GM19463 (cell line): ENCODE measurements around the gene JMJD4.

Experiments used
- ATAC-seq: cut with Tn5 transposase; IDR thresholded peaks from one replicate; pipeline ENCODE4 v1.9.1; 2021; ENCODE audit warnings: mild to moderate bottlenecking, moderate library complexity; ENCODE audit not compliant: unreplicated experiment

Gene JMJD4

DNA sequence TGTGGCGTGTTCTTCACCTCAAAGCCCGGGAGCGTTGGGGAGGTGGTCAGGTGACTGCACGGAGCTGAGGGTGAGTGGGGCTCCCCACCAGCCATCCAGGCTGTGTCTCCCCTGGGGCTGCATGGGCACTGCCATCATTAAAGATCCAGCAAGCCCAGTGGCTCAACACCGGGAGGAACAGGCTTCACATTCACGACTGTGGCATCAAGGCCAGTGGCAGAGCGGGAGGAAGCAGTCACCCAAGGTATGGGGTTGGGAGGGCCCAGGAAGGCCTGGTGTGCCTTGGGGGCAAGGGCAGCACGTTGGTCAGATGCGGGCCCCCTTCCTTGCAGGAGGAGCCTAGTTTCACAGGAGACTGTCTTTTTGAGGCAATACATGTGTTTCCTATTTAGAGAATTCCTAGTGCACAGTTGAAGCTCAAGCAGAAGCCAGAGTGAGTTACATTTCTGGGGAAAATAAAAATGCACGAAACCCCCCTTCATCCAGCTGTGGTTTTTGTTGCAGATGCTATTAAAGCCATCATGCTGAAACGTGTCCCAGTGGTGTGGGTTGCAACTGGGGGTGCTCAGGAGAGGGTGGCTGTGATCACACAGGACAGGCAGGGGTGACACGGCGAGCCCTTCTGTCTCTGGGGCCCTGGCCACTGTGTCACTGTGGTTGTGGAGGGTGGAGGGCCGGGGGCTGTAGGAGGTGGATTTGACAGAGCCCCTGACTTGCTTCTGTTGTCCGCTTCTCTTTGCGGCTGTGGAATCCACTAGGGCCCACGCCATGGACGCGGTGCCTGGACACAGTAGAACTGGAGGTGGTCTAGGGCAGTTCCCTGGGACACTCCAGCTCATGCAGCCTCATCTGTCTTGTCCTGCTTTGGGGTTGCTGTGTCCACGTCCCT, 34.2 kb upstream of the JMJD4 start:
- no peak for ATAC-seq

DNA sequence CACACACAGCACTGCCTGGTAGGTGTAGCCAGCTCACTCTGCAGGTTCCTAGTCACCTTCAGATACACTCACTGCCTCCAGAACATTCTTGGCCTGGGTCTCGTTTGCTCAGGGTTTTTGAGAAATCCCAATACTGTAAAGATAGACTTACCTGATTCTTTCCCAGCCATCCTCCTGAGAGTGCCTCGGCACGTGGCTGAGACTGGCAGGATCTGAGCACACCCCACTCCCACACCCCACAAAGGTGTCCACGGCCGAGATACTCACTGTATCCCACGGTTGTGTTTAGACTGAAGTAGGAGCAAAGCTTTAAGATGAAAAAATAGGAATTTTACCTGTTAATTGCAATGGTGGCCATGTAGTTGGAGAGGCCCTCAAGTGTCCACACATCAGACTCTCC, 33.5 kb upstream of the JMJD4 start:
- no peak for ATAC-seq

GRCh38 chr1:227768125-227768439, 33.0 kb upstream of the JMJD4 start:
- no peak for ATAC-seq

GRCh38 chr1:227767401-227768124, 32.5 kb upstream of the JMJD4 start:
- ATAC-seq, result no peak

DNA sequence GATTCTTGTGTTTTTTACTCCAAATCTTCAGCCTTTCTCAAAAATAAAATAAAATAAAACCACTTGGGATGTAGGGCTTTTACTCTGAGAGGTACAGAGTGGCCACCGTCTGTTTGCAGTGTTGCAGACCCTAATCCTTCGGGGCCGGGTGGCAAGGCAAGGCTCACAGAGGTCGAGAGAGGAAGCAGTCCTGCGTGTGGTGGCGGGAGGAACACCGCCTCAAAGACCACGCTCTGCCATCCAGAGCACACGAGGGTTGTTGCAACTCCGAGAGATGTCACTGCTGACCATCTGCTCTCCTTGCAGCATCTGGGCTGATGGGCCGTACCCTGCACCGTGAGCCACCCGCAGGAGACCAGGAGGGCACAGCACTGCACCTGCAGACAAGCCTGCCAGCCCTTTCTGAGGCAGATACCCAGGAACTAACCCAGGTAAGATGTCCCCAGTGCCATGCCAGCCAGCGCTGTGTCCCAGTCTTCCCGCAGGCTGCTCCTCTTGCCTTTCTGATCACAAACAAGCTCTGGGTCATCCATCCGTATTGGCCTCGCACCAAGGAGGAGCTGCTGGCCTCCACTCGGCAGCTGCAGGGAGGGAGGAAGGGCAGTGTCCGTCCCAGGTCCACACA, 31.7 kb upstream of the JMJD4 start:
- no peak for ATAC-seq

GRCh38 chr1:227766015-227766634, 31.0 kb upstream of the JMJD4 start:
- ATAC-seq, result no peak

GRCh38 chr1:227765261-227766014, 30.3 kb upstream of the JMJD4 start:
- no peak for ATAC-seq

DNA sequence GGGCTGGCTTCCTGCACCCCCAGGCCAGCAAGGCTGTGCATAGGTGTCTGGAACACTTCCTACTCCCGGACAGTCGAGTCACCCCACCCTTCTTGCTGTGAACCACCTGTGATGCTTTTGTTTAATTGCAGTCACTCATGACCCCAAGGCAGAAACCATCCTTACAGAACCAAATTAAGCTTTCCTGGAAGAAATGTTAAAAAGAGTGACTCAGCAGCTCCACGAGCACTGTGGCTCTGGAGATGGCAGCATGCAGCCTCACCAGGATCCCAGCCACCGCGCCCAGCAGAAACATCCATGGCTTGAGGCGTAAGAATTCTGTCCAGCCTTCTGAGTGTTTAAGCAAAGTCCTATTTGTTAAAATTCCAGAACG, 28.9 kb upstream of the JMJD4 start:
- no peak for ATAC-seq

DNA sequence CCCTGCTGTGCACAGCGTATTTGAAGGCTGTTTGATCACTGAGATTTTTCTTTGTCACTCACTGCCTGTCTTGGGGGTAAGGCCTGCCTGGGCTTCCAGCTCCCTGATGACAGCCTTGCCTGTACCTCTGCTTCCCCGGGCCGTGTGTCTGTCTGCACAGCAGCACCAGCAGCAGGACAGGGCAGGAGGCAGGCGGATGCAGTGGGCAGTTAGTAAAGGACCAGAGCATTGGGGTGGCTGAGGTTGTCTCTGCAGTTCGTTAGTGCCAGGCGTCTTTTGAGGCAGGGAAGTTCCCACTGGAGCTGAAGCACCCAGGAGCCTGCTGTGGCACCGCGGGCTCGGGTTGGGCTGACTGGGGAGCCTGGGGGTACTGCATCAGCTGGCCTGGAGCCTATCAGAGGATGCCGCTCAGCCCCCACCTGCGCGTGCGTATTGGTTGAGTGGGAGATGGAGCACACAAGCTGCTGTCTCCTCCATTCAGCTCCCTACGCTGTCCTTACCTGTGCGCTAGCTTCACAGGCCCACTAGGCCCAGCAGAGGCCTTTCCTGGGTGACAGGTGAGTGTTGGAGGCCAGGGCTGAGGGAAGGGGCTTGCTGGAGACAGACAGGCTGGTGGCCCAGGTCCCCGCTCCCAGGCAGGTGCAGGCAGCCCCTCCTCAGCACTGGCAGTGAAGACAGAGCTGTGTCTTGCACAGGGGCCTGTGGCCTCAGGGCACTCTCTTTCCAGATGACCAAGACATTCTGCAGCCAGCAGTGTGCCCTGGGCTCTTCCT, 28.3 kb upstream of the JMJD4 start:
- no peak for ATAC-seq

GRCh38 chr1:227762231-227762911, 27.3 kb upstream of the JMJD4 start:
- peak; percentile 87 for ATAC-seq

GRCh38 chr1:227761621-227762230, 26.6 kb upstream of the JMJD4 start:
- no peak for ATAC-seq

DNA sequence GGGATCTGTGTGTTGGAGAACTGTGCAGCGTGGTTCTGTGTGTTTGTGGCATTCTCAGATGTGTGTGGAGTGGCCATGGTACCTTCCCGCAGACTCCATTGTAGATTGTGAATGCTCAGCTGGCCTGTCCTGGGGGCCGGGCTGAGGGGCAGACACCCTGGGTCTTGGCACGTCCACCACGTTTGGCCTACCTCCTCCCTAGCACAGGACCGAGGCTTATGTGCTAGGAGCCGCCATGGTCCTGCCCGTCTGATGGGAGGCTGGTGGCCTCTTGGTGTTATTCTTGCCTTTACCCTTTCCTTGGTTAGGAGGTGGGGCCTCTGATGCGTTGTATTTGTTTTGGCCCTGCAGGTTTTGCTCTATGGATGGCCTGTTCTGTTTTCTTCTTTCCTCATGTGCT, 25.3 kb upstream of the JMJD4 start:
- no peak for ATAC-seq

GRCh38 chr1:227759341-227760300, 24.5 kb upstream of the JMJD4 start:
- ATAC-seq, result no peak

DNA sequence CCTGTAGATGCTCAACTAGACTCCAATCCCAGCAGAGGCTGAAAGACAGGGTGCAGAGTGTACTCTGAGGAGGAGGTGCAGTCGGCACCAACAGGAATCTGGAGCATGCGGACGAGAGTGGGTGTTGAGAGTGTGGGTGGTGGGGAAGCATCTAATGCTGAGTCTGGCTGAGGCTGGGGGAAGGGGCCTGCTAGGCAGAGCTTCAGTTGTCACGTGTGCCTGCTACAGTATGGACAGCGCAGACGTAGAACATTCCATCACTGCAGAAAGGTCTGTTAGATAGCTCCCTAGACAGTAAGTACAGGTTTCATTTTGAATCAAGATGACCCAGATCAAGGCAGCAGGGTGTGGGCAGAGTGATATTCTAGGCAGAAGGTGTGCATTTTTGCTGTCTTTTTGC, 23.3 kb upstream of the JMJD4 start:
- ATAC-seq, result peak; percentile 35

DNA sequence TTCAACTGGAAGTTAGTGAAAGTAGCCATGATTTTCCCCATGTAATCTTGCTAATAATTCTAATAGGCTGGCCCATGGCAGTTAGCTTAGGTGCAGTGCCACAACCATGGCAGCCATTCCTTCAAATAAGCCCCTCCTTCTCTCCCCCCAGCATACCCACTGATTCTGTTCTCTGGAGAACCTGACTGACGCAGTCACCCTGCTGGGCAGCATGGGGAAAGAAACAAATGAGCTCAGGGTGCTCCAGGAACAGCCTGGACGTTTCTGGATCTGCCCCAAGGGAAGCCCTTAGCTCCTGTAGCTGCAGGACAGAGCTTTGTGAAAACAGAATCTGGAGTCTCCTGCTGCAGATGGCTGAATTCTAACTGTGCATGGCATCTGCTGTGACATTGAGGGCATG, 22.7 kb upstream of the JMJD4 start:
- no peak for ATAC-seq

DNA sequence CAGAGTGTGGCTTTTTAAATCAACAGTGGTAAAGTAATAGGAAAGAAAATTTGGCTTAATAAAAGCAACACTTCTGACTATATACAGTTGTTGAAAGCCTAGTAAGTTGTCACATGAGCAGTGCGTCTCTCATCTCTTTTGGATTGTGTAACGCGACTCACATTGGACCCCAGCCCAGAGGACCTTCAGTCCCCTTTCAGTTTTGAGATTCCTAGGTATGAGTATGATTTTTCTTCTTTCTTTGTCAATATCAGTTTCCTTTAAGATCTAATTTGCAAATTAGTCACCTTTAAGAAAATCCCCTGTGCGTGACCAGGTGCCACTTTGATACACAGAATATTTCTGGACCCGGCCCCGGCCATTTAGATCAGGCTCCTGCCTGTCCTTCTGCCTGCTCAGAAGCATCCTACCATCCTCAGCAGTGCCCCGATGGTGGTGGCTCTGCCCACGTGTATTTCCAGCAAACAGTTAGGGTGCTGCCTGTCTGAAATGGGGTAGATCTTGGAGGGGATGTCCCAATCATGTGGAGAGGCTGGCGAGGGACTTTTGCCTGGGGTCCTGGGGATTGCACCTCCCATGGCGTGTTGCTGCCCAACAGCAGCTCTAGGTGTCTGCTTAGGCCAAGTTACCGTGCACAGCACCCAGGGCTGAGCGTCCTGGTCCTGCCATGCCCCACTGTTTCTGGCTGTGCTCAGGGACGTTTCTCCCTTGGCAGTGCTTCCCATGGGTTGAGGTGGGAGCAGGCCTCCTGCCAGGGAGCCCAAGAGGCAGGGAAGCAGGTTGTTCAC, 21.3 kb upstream of the JMJD4 start:
- ATAC-seq, result no peak

- ATAC-seq, result no peak
These were observed 19.9 kb upstream of the JMJD4 start for GRCh38 chr1:227754958-227755357.
